Fibroblast of mammary gland (primary cell): ENCODE measurements around the gene NELL2.

Experiments
- DNase-seq: peaks from one replicate; pipeline ENCODE4 v3.0.0-alpha.2; 2010; ENCODE audit warnings: low read depth
- H3K4me3 ChIP-seq: 2 replicates; pipeline ENCODE4 v1.5.1; 2011; ENCODE audit warnings: low read depth, mild to moderate bottlenecking, low read length, moderate library complexity; ENCODE audit not compliant: control insufficient read depth
- CTCF ChIP-seq: conservative IDR thresholded peaks from 2 replicates; pipeline ENCODE4 v1.5.1; 2011; ENCODE audit warnings: low read depth, low read length, inconsistent platforms; ENCODE audit not compliant: control insufficient read depth, insufficient read depth

NELL2 gene

GRCh38 chr12:44716711-44717110 is 159.4 kb downstream of the NELL2 start:
- no peak for DNase-seq
- H3K4me3 ChIP-seq = no peak overlapping the region
- no peak for TF ChIP-seq CTCF

GRCh38 chr12:44711736-44712135 is 164.4 kb downstream of the NELL2 start:
- no peak overlapping the region for H3K4me3 ChIP-seq
- no peak for TF ChIP-seq CTCF
- DNase-seq = no peak

GRCh38 chr12:44709166-44709565 is 166.9 kb downstream of the NELL2 start:
- DNase-seq = no peak
- H3K4me3 ChIP-seq = no peak overlapping the region
- no peak for TF ChIP-seq CTCF

GRCh38 chr12:44708218-44708617 is 167.9 kb downstream of the NELL2 start:
- no peak for TF ChIP-seq CTCF
- DNase-seq = no peak
- no peak overlapping the region for H3K4me3 ChIP-seq

GRCh38 chr12:44703182-44703910 is 172.8 kb downstream of the NELL2 start:
- no peak for TF ChIP-seq CTCF
- H3K4me3 ChIP-seq = no peak overlapping the region
- DNase-seq = no peak

GRCh38 chr12:44697511-44697910 is 178.6 kb downstream of the NELL2 start:
- H3K4me3 ChIP-seq = no peak overlapping the region
- DNase-seq = no peak

More at GRCh38 chr12:44697511-44697910, 178.6 kb downstream of the NELL2 start:
- no peak for TF ChIP-seq CTCF
